Bone marrow (tissue), 2 donors: Measurements from ENCODE around the gene GTF2F2.

Source experiments
- DNase-seq, 2 donors: peaks; one replicate each; lab custom pipeline; 2025; lab: John Stamatoyannopoulos, UW

Gene GTF2F2

DNA sequence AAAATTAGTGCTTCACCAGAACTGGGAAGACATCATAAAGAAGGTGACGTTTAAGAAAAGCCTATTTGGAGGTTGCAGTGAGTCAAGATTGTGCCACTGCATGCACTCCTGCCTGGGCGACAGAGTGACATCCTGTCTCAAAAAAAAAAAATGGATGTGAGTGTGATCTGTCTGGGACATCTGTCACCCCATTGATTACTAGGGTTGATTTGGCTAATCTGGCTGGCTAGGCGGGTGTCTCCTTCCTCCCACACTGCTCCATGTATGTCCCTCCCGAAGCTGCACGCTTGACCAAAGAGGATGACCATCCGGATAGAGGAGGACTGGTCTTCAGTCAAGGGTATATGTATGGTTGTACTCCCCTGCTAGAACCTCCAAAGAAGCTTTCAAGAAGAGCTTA, 2.6 kb downstream of the GTF2F2 start:
- DNase-seq: no peak

- no peak for DNase-seq
Measured at GRCh38 chr13:45132369-45133064, 12.2 kb downstream of the GTF2F2 start.

DNA sequence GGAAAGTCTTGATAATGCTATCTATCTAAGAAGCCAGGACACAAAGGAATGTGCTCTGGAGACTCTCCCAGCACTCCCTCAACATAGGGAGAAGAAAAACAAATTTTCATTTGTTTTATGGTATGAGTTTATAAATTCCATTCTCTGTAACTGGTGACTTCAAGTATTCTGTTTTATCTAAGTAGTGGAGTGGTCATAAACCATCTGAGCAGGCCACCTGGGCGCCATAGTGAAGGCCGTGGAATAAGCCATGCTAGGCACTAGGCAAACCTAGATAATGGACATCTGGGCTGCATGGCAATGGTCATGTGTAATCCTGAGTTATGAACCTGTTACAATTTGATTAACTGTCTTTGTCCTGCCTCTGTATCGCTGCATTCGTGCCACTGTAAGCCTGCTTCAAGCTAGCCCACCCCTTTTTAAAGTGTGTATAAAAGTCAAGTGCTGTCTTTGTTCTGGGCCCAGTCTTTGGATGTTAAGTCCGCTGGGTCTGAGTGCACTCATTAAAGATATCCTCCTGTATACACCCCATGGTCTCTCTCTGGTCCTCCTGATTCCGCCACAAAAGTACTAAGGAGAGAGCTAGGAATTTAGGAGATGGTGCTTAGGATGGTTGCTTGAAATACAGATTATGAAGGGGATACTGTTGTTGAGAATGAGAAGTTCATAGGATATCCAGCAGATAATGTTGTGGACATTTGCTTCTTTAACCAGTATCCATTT, 13.2 kb downstream of the GTF2F2 start:
- DNase-seq: no peak

DNA sequence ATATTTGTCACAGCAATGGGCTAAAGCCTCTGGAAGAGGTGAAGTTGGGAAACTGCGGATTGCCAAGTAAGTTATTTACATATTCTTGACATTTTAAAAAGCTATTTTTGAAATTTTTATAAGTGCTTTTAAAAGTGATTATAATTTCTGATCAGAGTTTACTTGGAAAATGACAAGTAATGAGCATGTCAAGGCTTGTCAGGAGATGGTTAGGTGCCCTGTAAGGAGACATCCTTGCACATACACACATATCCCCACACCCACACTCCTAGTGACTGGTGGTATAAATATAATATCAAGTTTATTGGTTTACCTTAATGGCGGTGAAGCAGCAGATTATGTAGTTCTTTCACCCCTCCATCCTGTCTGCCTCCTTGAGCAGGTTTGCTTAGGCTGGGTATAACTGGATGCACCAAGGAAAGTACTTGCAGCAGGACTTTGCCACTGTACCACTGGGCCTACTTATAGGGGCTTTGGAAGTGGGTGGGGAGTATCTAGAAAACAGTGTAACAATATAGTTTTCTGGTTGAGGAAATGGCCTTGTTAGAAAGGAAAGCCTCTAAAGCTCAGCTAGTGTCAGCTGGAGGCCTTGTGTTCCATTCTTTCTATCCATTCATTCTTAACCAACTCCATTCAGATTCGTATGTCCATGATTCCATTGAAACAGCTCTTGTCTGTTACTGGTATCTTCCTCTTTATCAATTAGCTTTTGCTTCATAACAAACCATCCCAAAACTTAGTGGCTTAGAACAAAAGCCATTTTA, 16.6 kb downstream of the GTF2F2 start:
- DNase-seq: no peak

DNA sequence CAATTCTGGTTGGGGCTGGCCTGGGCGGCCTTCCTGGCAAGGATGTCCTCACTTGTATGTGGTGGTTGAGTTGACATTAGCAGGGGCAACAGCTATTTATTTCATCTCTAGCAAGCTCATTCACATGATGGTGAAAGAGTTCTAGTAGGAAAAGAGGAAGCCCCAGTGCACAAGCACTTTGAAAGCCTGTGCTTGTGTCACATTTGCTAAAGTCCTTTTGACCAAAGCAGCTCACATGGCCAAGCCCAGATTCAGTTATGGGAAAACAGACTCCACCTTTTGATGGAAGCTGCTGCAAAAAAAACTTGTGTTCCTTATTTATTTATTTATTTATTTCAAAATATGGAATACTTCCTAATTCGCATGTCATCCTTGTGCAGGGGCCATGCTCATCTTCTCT, 17.2 kb downstream of the GTF2F2 start:
- no peak for DNase-seq

- no peak for DNase-seq
Measured at GRCh38 chr13:45138282-45138681, 18.0 kb downstream of the GTF2F2 start.

- DNase-seq: no peak
Measured at GRCh38 chr13:45141369-45141768, 21.1 kb downstream of the GTF2F2 start.

DNA sequence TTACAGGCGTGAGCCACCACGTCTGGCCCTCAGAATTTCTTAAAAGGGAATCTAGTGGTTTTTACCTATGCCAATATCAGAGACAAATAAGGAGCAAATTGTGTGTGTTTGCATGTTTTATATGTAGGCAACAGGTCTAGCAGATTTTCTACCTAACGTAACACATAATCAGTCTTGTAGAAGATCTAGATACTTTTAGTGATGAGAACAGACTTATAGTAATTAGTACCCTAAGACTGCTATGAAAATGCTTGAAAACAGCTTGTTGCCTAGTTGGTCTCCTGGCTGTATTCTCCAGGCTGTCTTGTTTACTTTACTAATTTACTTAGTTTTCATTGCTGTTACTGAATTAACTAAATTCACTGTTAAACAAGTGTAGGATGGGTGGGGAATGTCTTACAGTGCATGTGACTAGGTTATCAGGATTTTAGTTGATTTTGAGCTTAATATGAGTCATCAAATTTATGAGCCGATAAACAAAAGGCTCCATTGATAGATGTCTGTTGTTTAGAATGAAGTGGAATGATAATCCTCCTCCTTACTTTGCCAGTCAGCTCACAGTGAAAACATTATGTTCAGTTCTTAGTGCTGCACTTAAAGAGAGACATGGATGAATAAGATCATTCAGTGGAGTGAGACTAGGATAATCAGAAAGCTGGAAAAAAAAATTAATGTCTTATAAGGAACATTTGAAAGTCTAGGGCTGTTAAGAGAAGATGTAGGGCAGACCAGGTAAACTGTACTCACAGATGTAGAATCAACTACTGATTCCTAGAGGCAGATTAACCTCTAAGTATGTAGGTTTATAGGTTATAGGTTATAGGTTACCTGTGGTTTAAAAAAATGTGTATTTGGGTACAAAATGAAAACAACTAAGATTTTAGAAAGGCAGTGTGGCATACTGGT, 22.4 kb downstream of the GTF2F2 start:
- DNase-seq: no peak

GRCh38 chr13:45143346-45143751, 23.0 kb downstream of the GTF2F2 start:
- no peak for DNase-seq

DNA sequence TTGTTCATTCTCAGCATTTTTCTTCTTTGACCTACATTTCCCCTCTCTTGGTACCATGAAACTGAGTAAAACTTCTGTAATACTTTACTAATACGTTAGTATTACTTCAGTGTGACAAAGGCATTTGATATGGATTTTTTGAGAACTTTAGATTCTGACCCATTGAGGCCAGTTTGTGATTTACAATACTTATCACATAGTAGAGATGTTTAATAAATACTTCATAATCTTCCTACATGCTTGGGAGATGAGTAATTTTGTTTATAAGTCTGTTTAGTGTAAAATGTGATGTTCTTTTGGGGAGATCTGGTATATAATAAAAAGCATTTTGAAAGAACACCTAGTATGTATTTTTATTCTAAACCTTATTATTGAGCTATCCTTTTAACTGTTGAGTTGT, 29.7 kb downstream of the GTF2F2 start:
- no peak for DNase-seq

GRCh38 chr13:45156565-45157361, 36.5 kb downstream of the GTF2F2 start:
- DNase-seq: no peak

DNA sequence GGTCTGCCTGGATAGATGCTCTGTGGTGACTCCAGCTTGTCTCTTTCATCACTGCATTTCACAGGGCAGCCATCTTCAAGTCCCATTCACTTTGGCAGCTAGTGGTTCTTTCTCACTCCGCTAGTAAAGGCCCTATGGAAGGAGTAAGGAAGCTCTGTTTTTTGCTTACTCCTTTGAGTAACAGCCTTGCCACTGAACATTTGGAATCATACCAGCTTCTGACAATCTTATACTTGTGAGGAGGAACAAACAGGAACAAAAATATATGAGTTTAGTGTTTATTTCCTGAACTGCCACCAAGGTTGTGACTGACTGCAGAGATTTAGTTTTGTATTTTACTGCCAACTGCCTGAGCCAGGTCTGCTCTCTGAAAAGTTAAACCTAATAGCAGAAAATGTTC, 41.9 kb downstream of the GTF2F2 start:
- no peak for DNase-seq

GRCh38 chr13:45162821-45163220, 42.5 kb downstream of the GTF2F2 start:
- no peak for DNase-seq

DNA sequence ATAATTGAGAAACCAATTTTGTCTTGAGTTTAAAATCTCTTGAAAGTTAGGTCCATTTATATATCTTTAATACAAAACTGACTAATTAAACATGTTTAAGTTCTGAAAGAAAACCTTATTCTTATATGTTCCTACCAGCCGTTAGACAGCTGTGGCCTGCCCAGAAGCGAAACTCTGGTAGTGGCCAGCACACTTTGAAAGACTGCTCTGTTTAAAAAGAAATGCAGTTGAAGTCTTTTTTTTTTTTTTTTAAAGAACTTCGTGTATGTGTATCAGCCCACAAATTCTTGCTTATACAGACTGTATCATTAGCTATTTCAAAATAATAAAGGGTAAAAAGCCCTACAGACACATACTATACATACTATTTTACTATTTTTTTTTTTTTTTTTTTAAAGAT, 46.5 kb downstream of the GTF2F2 start:
- DNase-seq: no peak

- no peak for DNase-seq
Measured at GRCh38 chr13:45167611-45168554, 47.6 kb downstream of the GTF2F2 start.

- no peak for DNase-seq
Measured at GRCh38 chr13:45168555-45168930, 48.2 kb downstream of the GTF2F2 start.

- DNase-seq: no peak
Measured at GRCh38 chr13:45174478-45174877, 54.2 kb downstream of the GTF2F2 start.

DNA sequence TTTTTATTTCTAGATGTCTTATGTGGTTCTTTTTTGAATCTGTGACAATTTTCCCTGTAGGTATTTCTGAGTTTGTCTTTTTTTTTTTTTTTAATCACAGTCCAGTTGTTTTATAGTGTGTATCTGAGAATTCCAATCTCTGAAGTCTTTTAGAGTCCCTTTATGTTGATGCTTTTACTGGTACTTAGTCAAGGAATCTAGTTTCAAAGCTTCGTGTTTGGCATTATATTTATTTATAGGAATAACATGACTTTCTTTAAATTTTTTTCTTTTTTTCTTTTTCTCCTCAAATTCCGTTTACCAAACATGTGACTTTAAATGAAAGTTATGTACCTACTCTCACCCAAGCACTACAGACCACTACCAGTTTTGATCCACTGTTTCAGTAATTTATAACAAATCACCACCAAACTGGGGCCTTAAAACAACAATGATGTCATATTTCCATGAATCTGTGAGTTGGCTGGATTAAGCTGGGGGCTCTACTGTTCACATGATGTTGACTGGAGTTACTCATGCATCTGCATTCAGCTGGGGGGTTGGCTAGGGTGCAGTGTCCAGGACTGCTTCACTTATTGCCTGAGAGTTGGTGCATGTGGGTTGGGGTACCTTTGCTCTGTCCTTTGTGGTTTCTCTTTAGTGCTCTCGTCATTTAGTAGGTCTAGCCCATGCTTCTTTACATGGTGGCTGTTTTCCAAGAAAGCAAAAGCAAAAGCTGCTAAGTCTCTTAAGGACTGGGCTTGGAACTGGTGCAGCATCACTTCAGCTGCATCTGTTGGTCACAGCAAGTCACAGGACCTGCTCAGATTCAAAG, 58.2 kb downstream of the GTF2F2 start:
- no peak for DNase-seq

DNA sequence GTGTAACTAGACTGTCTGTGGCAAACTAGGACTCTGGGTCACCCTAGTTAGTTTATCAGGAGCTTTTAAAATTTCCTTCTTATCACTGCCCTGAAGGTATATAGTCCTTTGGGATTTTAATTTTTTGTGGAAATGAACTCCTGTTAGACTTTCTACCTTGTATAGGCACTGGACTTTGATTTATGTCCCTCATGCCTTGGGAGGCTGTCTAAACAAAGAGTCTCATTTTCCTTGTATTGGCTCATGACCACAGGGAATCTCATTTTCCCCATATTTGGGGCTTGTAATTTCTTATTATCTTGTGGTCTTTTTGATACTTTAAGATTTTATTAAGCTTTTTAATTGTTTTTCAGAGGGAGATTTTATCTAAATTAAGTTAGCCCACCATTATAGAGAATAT, 59.1 kb downstream of the GTF2F2 start:
- DNase-seq: no peak
